RWPE2 (cell line): ENCODE measurements around the gene MIPOL1.
"Not testable (repeated sequence)": the region's sequence is repeated elsewhere in the genome, so short reads cannot be mapped to it uniquely, and the experiment has no call there.

Experiments used
- ATAC-seq: fragments of 200-7000 bp; cut with Tn5 transposase; 3 replicates; pipeline ENCODE4 v1.9.1; 2021; ENCODE audit warnings: low read depth
- DNase-seq: peaks from one replicate; pipeline ENCODE4 v3.0.0-alpha.2; 2020; ENCODE audit warnings: low spot score
- H3K27ac ChIP-seq: fragments of 450-650 bp; 2 replicates; pipeline ENCODE4 v1.5.1; 2017; ENCODE audit warnings: mild to moderate bottlenecking; ENCODE audit not compliant: poor library complexity, severe bottlenecking
- H3K27me3 ChIP-seq: fragments of 250-450 bp; sonication (Bioruptor Pico); 2 replicates; pipeline ENCODE4 v1.5.1; 2021; ENCODE audit warnings: mild to moderate bottlenecking, moderate library complexity; ENCODE audit not compliant: insufficient read depth, poor library complexity, severe bottlenecking
- H3K36me3 ChIP-seq: fragments of 250-450 bp; sonication (Bioruptor Pico); 2 replicates; pipeline ENCODE4 v1.5.1; 2020; ENCODE audit warnings: low read depth, mild to moderate bottlenecking, moderate library complexity
- H3K4me1 ChIP-seq: fragments of 250-450 bp; sonication (Bioruptor Pico); 2 replicates; pipeline ENCODE4 v1.5.1; 2021; ENCODE audit warnings: mild to moderate bottlenecking, moderate library complexity; ENCODE audit not compliant: insufficient read depth, poor library complexity, severe bottlenecking
- H3K4me3 ChIP-seq: fragments of 250-450 bp; sonication (Bioruptor Pico); 2 replicates; pipeline ENCODE4 v1.5.1; 2021; ENCODE audit warnings: mild to moderate bottlenecking, moderate library complexity; ENCODE audit not compliant: severe bottlenecking
- H3K9me3 ChIP-seq: fragments of 250-450 bp; sonication (Bioruptor Pico); 2 replicates; pipeline ENCODE4 v1.5.1; 2021; ENCODE audit warnings: mild to moderate bottlenecking, moderate library complexity; ENCODE audit not compliant: severe bottlenecking
- TF ChIP-seq, protein P1 (sequence below): fragments of 450-650 bp; IDR thresholded peaks from one replicate; pipeline ENCODE4 v1.5.1; 2017; ENCODE audit warnings: mild to moderate bottlenecking, moderate library complexity; ENCODE audit not compliant: poor library complexity, severe bottlenecking

MIPOL1 gene

GRCh38 chr14:37172936-37173614, 24.7 kb upstream of the MIPOL1 start:
- Histone ChIP-seq H3K4me3 (peak overlapping the region; percentile 53), H3K4me1 (peaks cover 18% of the 10 kb centered on the region), H3K9me3 (no peaks in the 10 kb centered on the region), H3K27me3 (no peaks in the 10 kb centered on the region), H3K36me3 (peaks cover 6% of the 10 kb centered on the region; the same call in 1 of the 2 replicates), H3K27ac (peak overlapping the region; percentile 60)
- TF ChIP-seq, protein P1, sequence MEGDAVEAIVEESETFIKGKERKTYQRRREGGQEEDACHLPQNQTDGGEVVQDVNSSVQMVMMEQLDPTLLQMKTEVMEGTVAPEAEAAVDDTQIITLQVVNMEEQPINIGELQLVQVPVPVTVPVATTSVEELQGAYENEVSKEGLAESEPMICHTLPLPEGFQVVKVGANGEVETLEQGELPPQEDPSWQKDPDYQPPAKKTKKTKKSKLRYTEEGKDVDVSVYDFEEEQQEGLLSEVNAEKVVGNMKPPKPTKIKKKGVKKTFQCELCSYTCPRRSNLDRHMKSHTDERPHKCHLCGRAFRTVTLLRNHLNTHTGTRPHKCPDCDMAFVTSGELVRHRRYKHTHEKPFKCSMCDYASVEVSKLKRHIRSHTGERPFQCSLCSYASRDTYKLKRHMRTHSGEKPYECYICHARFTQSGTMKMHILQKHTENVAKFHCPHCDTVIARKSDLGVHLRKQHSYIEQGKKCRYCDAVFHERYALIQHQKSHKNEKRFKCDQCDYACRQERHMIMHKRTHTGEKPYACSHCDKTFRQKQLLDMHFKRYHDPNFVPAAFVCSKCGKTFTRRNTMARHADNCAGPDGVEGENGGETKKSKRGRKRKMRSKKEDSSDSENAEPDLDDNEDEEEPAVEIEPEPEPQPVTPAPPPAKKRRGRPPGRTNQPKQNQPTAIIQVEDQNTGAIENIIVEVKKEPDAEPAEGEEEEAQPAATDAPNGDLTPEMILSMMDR, result no peak
- ATAC-seq (no peak), DNase-seq (no peak)

DNA sequence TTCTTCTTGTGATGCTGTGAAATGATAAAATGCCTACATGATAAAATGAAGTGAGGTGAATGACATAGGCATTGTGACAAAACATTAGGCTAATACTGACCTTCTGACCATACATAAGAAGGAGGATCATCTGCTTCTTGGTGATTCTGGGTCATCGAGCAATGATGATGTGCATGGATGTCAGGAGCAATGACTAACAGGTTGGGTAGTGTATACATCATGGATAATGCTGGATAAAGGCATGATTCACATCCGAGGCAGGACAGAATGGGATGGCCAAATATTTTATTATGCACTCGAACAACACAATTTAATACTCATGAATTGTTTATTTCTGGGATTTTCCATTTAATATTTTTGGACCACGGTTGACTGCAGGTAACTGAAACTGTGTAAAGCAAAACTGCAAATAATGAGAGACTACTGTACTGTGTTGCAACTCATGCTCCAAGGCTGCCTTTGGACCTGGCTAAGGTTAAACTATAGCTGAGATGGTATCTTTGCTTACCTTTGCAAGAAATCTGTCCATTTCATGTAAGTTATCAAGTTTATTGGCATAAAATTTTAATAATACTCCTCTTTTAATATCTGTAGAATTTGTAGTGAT, 17.7 kb upstream of the MIPOL1 start:
- no peaks in the 10 kb centered on the region for H3K9me3 ChIP-seq
- TF ChIP-seq, protein P1, result no peak
- DNase-seq, result no peak
- no peak overlapping the region for H3K27ac ChIP-seq
- H3K4me3 ChIP-seq, result no peak overlapping the region
- H3K36me3 ChIP-seq, result no peaks in the 10 kb centered on the region
- no peaks in the 10 kb centered on the region for H3K27me3 ChIP-seq
- H3K4me1 ChIP-seq, result peaks cover 3% of the 10 kb centered on the region
- ATAC-seq, result peak; percentile 91

GRCh38 chr14:37180886-37181285, 16.9 kb upstream of the MIPOL1 start:
- H3K36me3 ChIP-seq, H3K4me3 ChIP-seq, H3K27ac ChIP-seq, H3K27me3 ChIP-seq, H3K4me1 ChIP-seq, H3K9me3 ChIP-seq, DNase-seq, ATAC-seq: not testable (repeated sequence)

DNA sequence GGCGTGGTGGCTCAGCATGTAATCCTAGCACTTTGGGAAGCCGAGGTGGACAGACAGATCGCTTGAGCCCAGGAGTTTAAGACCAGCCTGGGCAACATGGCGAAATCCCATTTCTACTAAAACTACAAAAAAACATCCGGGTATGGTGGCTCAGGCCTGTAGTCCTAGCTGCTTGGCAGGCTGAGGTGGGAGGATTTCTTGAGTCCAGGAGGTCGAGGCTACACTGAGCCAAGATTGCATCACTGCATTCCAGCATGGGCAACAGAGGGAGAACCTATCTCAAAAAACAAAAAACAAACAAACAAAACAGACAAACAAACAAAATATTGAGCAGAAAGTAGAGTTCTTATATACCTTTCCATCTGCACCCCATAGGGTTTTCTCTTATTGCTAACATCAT, 16.3 kb upstream of the MIPOL1 start:
- H3K4me3 ChIP-seq, result no peak overlapping the region
- no peak overlapping the region for H3K27ac ChIP-seq
- DNase-seq (no peak), ATAC-seq (no peak)
- H3K9me3 ChIP-seq, result no peaks in the 10 kb centered on the region
- TF ChIP-seq, protein P1, result no peak
- H3K4me1 ChIP-seq, result peaks cover 3% of the 10 kb centered on the region
- no peaks in the 10 kb centered on the region for H3K36me3 ChIP-seq
- H3K27me3 ChIP-seq, result no peaks in the 10 kb centered on the region

GRCh38 chr14:37184520-37184919, 13.2 kb upstream of the MIPOL1 start:
- not testable (repeated sequence) for ATAC-seq

GRCh38 chr14:37185670-37186069, 12.1 kb upstream of the MIPOL1 start:
- DNase-seq (no peak), ATAC-seq (no peak)
- no peak overlapping the region for H3K4me3 ChIP-seq

More at GRCh38 chr14:37184520-37184919, 13.2 kb upstream of the MIPOL1 start:
- H3K4me1 ChIP-seq, H3K4me3 ChIP-seq, H3K36me3 ChIP-seq, H3K27ac ChIP-seq, H3K9me3 ChIP-seq, DNase-seq, H3K27me3 ChIP-seq: not testable (repeated sequence)

More at GRCh38 chr14:37185670-37186069, 12.1 kb upstream of the MIPOL1 start:
- TF ChIP-seq, protein P1, result no peak
- H3K4me1 ChIP-seq, result no peaks in the 10 kb centered on the region
- no peaks in the 10 kb centered on the region for H3K36me3 ChIP-seq
- H3K9me3 ChIP-seq, result no peaks in the 10 kb centered on the region
- no peaks in the 10 kb centered on the region for H3K27me3 ChIP-seq
- no peak overlapping the region for H3K27ac ChIP-seq
